SK-N-SH (cell line): ENCODE measurements around the gene PDE8A. TPM values are rescaled to one million over a fixed set of nuclear protein-coding genes. Genes with fewer than 3 reads are reported as not detected.

ENCODE experiments used
- CTCF ChIA-PET: fragments of 300-600, 350-600 bp; formaldehyde crosslinking; extraction: SDS; loops from one replicate; lab custom pipeline; 2021; lab: Yijun Ruan, JAX
- POLR2A ChIA-PET: fragments of 350-600 bp; sonication (Branson Sonifier 250); formaldehyde crosslinking; extraction: SDS; loops from one replicate; lab custom pipeline; 2020; ENCODE audit warnings: antibody characterized with exemption, inconsistent platforms; lab: Yijun Ruan, JAX
- DNase-seq: peaks from one replicate; pipeline ENCODE4 v3.0.0; 2012
- H2AFZ ChIP-seq: fragments of 200-600 bp; sonication (generic); 2 replicates; pipeline ENCODE4 v1.8.1; 2016; ENCODE audit warnings: antibody characterized with exemption, mild to moderate bottlenecking, low read depth
- H3F3A ChIP-seq: fragments of 200-600 bp; sonication (generic); replicated peaks from 2 replicates; pipeline ENCODE3; 2016; ENCODE audit warnings: antibody characterized with exemption, mild to moderate bottlenecking; ENCODE audit not compliant: insufficient read depth
- H3K27ac ChIP-seq, 2 experiments: fragments of 200-500 bp in 1 of 2; fragments of 200-600 bp in 1 of 2; sonication (Bioruptor generic) in 1 of 2; sonication (generic), shearing (Covaris generic) in 1 of 2; 2 replicates each; pipeline versions ENCODE4 v1.5.1 to v1.6.1; 2014 to 2016; ENCODE audit warnings: low read depth in 2 of 2, inconsistent platforms in 1 of 2, low read length in 1 of 2, mild to moderate bottlenecking in 1 of 2, mixed read lengths in 1 of 2
- H3K27me3 ChIP-seq: fragments of 200-600 bp; sonication (generic), shearing (Covaris generic); 2 replicates; pipeline ENCODE4 v1.6.1; 2016; ENCODE audit warnings: mixed run types; ENCODE audit not compliant: insufficient read depth
- H3K36me3 ChIP-seq, 2 experiments: fragments of 200-500 bp in 1 of 2; fragments of 200-600 bp in 1 of 2; sonication (Bioruptor generic) in 1 of 2; sonication (generic) in 1 of 2; replicated peaks in 1 of 2; 2 replicates each; pipeline versions ENCODE3 to v1.5.1; 2014 to 2016; ENCODE audit warnings: low read length in 1 of 2, mild to moderate bottlenecking in 1 of 2; ENCODE audit not compliant: insufficient read depth in 2 of 2, control insufficient read depth in 1 of 2
- H3K4me1 ChIP-seq, 2 experiments: fragments of 200-500 bp in 1 of 2; fragments of 200-600 bp in 1 of 2; sonication (Bioruptor generic) in 1 of 2; sonication (generic), shearing (Covaris generic) in 1 of 2; 2 replicates each; pipeline versions ENCODE4 v1.5.1 to v1.6.1; 2014 to 2016; ENCODE audit warnings: low read depth in 1 of 2, low read length in 1 of 2, mixed run types in 1 of 2; ENCODE audit not compliant: insufficient read depth in 2 of 2, control insufficient read depth in 1 of 2
- H3K4me2 ChIP-seq: fragments of 200-600 bp; sonication (generic), shearing (Covaris generic); 2 replicates; pipeline ENCODE4 v1.6.1; 2017; ENCODE audit warnings: mixed run types
- H3K4me3 ChIP-seq, 2 experiments: fragments of 200-500 bp in 1 of 2; fragments of 200-600 bp in 1 of 2; sonication (Bioruptor generic) in 1 of 2; sonication (generic), shearing (Covaris generic) in 1 of 2; 2 replicates each; pipeline versions ENCODE4 v1.5.1 to v1.8.1; 2014 to 2016; ENCODE audit warnings: low read depth in 2 of 2, inconsistent platforms in 1 of 2, low read length in 1 of 2, mild to moderate bottlenecking in 1 of 2, mixed read lengths in 1 of 2, moderate library complexity in 1 of 2
- H3K79me2 ChIP-seq: fragments of 200-600 bp; sonication (generic); 2 replicates; pipeline ENCODE4 v1.8.1; 2017; ENCODE audit warnings: mild to moderate bottlenecking; ENCODE audit not compliant: insufficient read depth
- H3K9ac ChIP-seq: fragments of 200-600 bp; sonication (generic); 2 replicates; pipeline ENCODE4 v1.6.1; 2017; ENCODE audit warnings: mixed run types
- H3K9me2 ChIP-seq: fragments of 200-600 bp; sonication (generic); 2 replicates; pipeline ENCODE4 v1.6.1; 2017; ENCODE audit warnings: mixed run types
- H3K9me3 ChIP-seq: fragments of 200-600 bp; sonication (generic); 2 replicates; pipeline ENCODE4 v1.6.1; 2017; ENCODE audit warnings: mixed run types, mild to moderate bottlenecking, moderate library complexity
- H4K20me1 ChIP-seq: fragments of 200-600 bp; sonication (generic); 2 replicates; pipeline ENCODE4 v1.6.1; 2017; ENCODE audit warnings: mild to moderate bottlenecking, mixed run types; ENCODE audit not compliant: insufficient read depth
- CTCF ChIP-seq: fragments of 200-600 bp; sonication (generic); IDR thresholded peaks from 2 replicates; pipeline ENCODE4 v1.6.1; 2017; ENCODE audit warnings: antibody characterized with exemption, mild to moderate bottlenecking, moderate library complexity
- FOSL2 ChIP-seq: IDR thresholded peaks from 2 replicates; pipeline ENCODE4 v1.4.0; 2012; ENCODE audit warnings: low read depth, mild to moderate bottlenecking, moderate library complexity, borderline replicate concordance
- GATA2 ChIP-seq: sonication (generic); formaldehyde crosslinking; IDR thresholded peaks from 2 replicates; pipeline ENCODE4 v1.5.0; 2020; ENCODE audit warnings: mild to moderate bottlenecking, missing genetic modification reagents
- POLR2AphosphoS5 ChIP-seq: IDR thresholded peaks from 2 replicates; pipeline ENCODE4 v1.6.1; 2012; ENCODE audit warnings: low read depth, low read length
- REST ChIP-seq: IDR thresholded peaks from 2 replicates; pipeline ENCODE4 v1.6.1; 2012; ENCODE audit warnings: mild to moderate bottlenecking, low read depth, low read length, moderate library complexity
- RFX5 ChIP-seq: IDR thresholded peaks from 2 replicates; pipeline ENCODE4 v1.6.1; 2012; ENCODE audit warnings: mild to moderate bottlenecking, improper control_type of control experiment, low read length
- TCF12 ChIP-seq: IDR thresholded peaks from 2 replicates; pipeline ENCODE4 v1.4.0; 2012
- USF1 ChIP-seq: IDR thresholded peaks from 2 replicates; pipeline ENCODE4 v1.4.0; 2012; ENCODE audit warnings: low read depth, borderline replicate concordance
- WGBS: methylation state at CpG from one replicate; pipeline ENCODE4 v1.1.6; 2017; ENCODE audit warnings: low lambda C conversion rate; 5-methylcytosine and 5-hydroxymethylcytosine counted together
- polyA plus RNA-seq, 3 experiments: library from polyadenylated mRNA; depleted of rRNA; stranded (reverse); fragments of >200 nt; gene quantifications; 2 replicates each; pipeline ENCODE4 v1.2.3, GENCODE V29; 2012

The PDE8A gene
- polyA plus RNA-seq, 1 of the 3 experiments (the other 2 are of a cell fraction), result 13.4 TPM

- CTCF ChIA-PET, result interaction anchor here (2.1 to 2.5 kb wide), 3 partner anchors 12 to 20 kb away, joined by 4 to 7 read pairs (median 5); no protein-coding TSS in a partner anchor
- DNase-seq, result no peak
These were observed 83.1 kb downstream of the PDE8A start for GRCh38 chr15:85064710-85065109.

More at GRCh38 chr15:85064710-85065109, 83.1 kb downstream of the PDE8A start:
- Histone ChIP-seq H3K79me2 (peaks cover 40% of the 10 kb centered on the region), H3K27ac (no peak overlapping the region)
- WGBS, result 96% methylated on average over 1 of the region's 1 CpG
- no peak for TF ChIP-seq GATA2 (CRISPR knock-in tag)
- no peak for TF ChIP-seq RFX5
- TF ChIP-seq POLR2AphosphoS5, result no peak
- TF ChIP-seq USF1, result no peak
- TF ChIP-seq FOSL2, result no peak
- TF ChIP-seq CTCF, result no peak
- TF ChIP-seq TCF12, result no peak
- TF ChIP-seq REST, result no peak
- TF ChIP-seq, all 33 proteins: peak for 0
- peaks cover 2 to 10% of the 10 kb centered on the region in 2 experiments for H3K36me3 ChIP-seq
- no peak overlapping the region for H3K9ac ChIP-seq
- no peaks in the 10 kb centered on the region for H3K9me2 ChIP-seq
- H3K4me3 ChIP-seq, result no peak overlapping the region
- no peaks in the 10 kb centered on the region for H3F3A ChIP-seq
- H3K27me3 ChIP-seq, result no peaks in the 10 kb centered on the region
- H2AFZ ChIP-seq, result no peak overlapping the region
- H3K4me2 ChIP-seq, result no peak overlapping the region
- H4K20me1 ChIP-seq, result peaks cover 3% of the 10 kb centered on the region; the same call in 1 of the 2 replicates
- POLR2A ChIA-PET, result no interaction called here
- H3K4me1 ChIP-seq, result peaks cover 0 to 3% of the 10 kb centered on the region in 2 experiments; a peak in 2 of 4 replicates
- peaks cover 5% of the 10 kb centered on the region for H3K9me3 ChIP-seq
